ENCODE data around the gene RPL28.

RPL28 gene

GRCh38 chr19:55377356-55378131 is 8.2 kb upstream of the RPL28 start:
- TF ChIP-seq CTCF (IDR thresholded peaks at IDR 0.05; ENCODE audit: low read depth, low read length) = no peak
- H3K4me3 ChIP-seq (ENCODE audit: low read depth, low read length) = no peak overlapping the region

- H3K4me3 ChIP-seq (ENCODE audit: low read depth, low read length) = no peak overlapping the region
- no peak for TF ChIP-seq CTCF (IDR thresholded peaks at IDR 0.05; ENCODE audit: low read depth, low read length)
These were observed 6.6 kb upstream of the RPL28 start for GRCh38 chr19:55379174-55379573.

GRCh38 chr19:55382013-55382412 is 3.7 kb upstream of the RPL28 start:
- no peak overlapping the region for H3K4me3 ChIP-seq (ENCODE audit: low read depth, low read length)
- TF ChIP-seq CTCF (IDR thresholded peaks at IDR 0.05; ENCODE audit: low read depth, low read length) = no peak

GRCh38 chr19:55382522-55383054 is 3.1 kb upstream of the RPL28 start:
- TF ChIP-seq CTCF (IDR thresholded peaks at IDR 0.05; ENCODE audit: low read depth, low read length) = no peak
- no peak overlapping the region for H3K4me3 ChIP-seq (ENCODE audit: low read depth, low read length)

- no peak for TF ChIP-seq CTCF (IDR thresholded peaks at IDR 0.05; ENCODE audit: low read depth, low read length)
- peak overlapping the region; percentile 29 for H3K4me3 ChIP-seq (ENCODE audit: low read depth, low read length)
These were observed 2.2 kb upstream of the RPL28 start for GRCh38 chr19:55383279-55384130.

GRCh38 chr19:55384131-55384919 is 1.4 kb upstream of the RPL28 start, which contains the start of gene TMEM238:
TSS of gene TMEM238 (minus strand) at chr19:55384292. CDS start at chr19:55384259, 33 bp downstream.
- peak within 1 kb of the TSS; percentile 97 for H3K4me3 ChIP-seq (ENCODE audit: low read depth, low read length)
- TF ChIP-seq CTCF (IDR thresholded peaks at IDR 0.05; ENCODE audit: low read depth, low read length) = no peak

Data from WI38 (cell line).